ENCODE measurements around the gene IL1RAP. TPM values are rescaled to one million over a fixed set of nuclear protein-coding genes. Genes with fewer than 3 reads are reported as not detected.

The IL1RAP gene
- total and polyA plus RNA-seq, 2 donors (not counting 3 experiments of a cell fraction or from before 2014, with no cell fraction given): 4.3 to 9.2 TPM

DNA sequence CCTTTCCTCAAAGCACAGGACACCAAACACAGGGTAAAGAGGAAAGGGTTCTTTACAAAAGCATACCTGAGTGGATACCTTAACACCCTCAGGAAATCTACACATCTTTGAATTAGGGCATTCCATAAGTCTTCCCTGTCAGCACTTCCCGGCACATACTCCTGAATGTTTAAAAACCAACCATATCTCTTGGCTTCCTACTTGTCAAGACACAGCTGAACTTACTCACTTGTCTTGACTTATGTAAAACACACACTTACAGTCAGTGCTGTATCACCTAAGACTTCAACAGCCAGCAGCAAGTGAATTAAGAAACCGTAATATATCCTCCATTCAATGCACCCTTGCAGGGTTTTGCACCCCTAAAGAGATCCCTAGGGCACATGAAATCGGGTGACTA, 17.5 kb downstream of the IL1RAP start:
- Histone ChIP-seq H3K36me3 (ENCODE audit: control insufficient read depth in 2 of 2, extremely low read depth in 1 of 2, insufficient read depth in 2 of 2, low read length in 2 of 2) (no peaks in the 10 kb centered on the region), H3K9ac (replicated peaks; ENCODE audit: extremely low read depth, insufficient read depth, low read length) (no peak overlapping the region), H3K4me2 (ENCODE audit: insufficient read depth, low read length) (no peak overlapping the region), H3K4me3 (replicated peaks in 1 of 3; ENCODE audit: insufficient read depth in 1 of 3, low read depth in 1 of 3, low read length in 3 of 3) (no peak overlapping the region), H4K20me1 (replicated peaks; ENCODE audit: control insufficient read depth, extremely low read depth, insufficient read depth, low read length) (no peaks in the 10 kb centered on the region), H2AFZ (ENCODE audit: low read depth, low read length) (no peak overlapping the region), H3K4me1 (ENCODE audit: control insufficient read depth, extremely low read depth, insufficient read depth, low read length) (peaks cover 11% of the 10 kb centered on the region), H3K9me1 (replicated peaks; ENCODE audit: control insufficient read depth, extremely low read depth, insufficient read depth, low read length) (no peaks in the 10 kb centered on the region), H3K9me3 (replicated peaks; ENCODE audit: control insufficient read depth, insufficient read depth, low read length) (no peaks in the 10 kb centered on the region), H3K27me3 (ENCODE audit: control insufficient read depth in 2 of 2, insufficient read depth in 2 of 2, low read length in 2 of 2) (no peaks in the 10 kb centered on the region), H3K27ac (ENCODE audit: insufficient read depth, low read depth, low read length) (no peak overlapping the region), H3K79me2 (ENCODE audit: control insufficient read depth, insufficient read depth, low read length) (no peaks in the 10 kb centered on the region)
- no TSS peak for BruUV-seq (replicated peaks)
- no peak for DNase-seq (ENCODE audit: low read depth, low spot score)
- FAIRE-seq: no peak
- intact Hi-C loops (cut with micrococcal nuclease): no loop called here
- no peak for TF ChIP-seq POLR2A (IDR thresholded peaks at IDR 0.05; ENCODE audit: low read depth, low read length)
- no peak for TF ChIP-seq MYC (IDR thresholded peaks at IDR 0.05; ENCODE audit: low read depth, low read length)
- TF ChIP-seq GATA2 (IDR thresholded peaks at IDR 0.05; ENCODE audit: insufficient read depth, insufficient read length, low read depth, low read length): no peak
- TF ChIP-seq, protein P1, sequence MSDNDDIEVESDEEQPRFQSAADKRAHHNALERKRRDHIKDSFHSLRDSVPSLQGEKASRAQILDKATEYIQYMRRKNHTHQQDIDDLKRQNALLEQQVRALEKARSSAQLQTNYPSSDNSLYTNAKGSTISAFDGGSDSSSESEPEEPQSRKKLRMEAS (IDR thresholded peaks at IDR 0.05; ENCODE audit: insufficient read depth, insufficient read length): no peak
- TF ChIP-seq EZH2 (IDR thresholded peaks at IDR 0.05; ENCODE audit: borderline replicate concordance, low read depth, low read length, severe bottlenecking): no peak
- no peak for TF ChIP-seq FOS (IDR thresholded peaks at IDR 0.05; ENCODE audit: borderline replicate concordance, insufficient read depth, low read length)
- no peak for TF ChIP-seq POLR2AphosphoS5 (IDR thresholded peaks at IDR 0.05; ENCODE audit: insufficient read depth, low read depth, low read length)
- TF ChIP-seq, protein P2, sequence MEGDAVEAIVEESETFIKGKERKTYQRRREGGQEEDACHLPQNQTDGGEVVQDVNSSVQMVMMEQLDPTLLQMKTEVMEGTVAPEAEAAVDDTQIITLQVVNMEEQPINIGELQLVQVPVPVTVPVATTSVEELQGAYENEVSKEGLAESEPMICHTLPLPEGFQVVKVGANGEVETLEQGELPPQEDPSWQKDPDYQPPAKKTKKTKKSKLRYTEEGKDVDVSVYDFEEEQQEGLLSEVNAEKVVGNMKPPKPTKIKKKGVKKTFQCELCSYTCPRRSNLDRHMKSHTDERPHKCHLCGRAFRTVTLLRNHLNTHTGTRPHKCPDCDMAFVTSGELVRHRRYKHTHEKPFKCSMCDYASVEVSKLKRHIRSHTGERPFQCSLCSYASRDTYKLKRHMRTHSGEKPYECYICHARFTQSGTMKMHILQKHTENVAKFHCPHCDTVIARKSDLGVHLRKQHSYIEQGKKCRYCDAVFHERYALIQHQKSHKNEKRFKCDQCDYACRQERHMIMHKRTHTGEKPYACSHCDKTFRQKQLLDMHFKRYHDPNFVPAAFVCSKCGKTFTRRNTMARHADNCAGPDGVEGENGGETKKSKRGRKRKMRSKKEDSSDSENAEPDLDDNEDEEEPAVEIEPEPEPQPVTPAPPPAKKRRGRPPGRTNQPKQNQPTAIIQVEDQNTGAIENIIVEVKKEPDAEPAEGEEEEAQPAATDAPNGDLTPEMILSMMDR (IDR thresholded peaks at IDR 0.05; ENCODE audit: extremely low read depth in 1 of 2, insufficient read depth in 1 of 2, low read depth in 1 of 2, low read length in 2 of 2): no peak
- no peak for TF ChIP-seq JUN (IDR thresholded peaks at IDR 0.05; ENCODE audit: borderline replicate concordance, insufficient read depth, insufficient read length, low read depth)
- CTCF ChIA-PET: no interaction called here
- POLR2A ChIA-PET: no interaction called here
- dilution Hi-C loops (cut with MboI; ENCODE audit: extremely low pct_ligation_motif_present, low sequenced_read_pairs): no loop called here

Data from endothelial cell of umbilical vein (primary cell).